IMR-90 (cell line): ENCODE data around the gene RPTOR. TPM values are rescaled to one million over a fixed set of nuclear protein-coding genes. Genes with fewer than 3 reads are reported as not detected.

Source experiments
- ATAC-seq: fragments of 200-7000 bp; cut with Tn5 transposase; 2 replicates; pipeline ENCODE4 v1.9.1; 2020; ENCODE audit warnings: low read depth, mild to moderate bottlenecking, moderate library complexity
- BruUV-seq: library from RNA; stranded (reverse); fragments of 400-500 nt; replicated peaks from 2 replicates; lab custom pipeline; 2021; lab: Mats Ljungman, UMichigan
- CTCF ChIA-PET: fragments of 300-600 bp; formaldehyde crosslinking; extraction: SDS; loops from one replicate; lab custom pipeline; 2021; ENCODE audit warnings: antibody characterized with exemption; lab: Yijun Ruan, JAX
- POLR2A ChIA-PET: fragments of 300-600 bp; sonication (Branson Sonifier 250); formaldehyde crosslinking; loops from one replicate; lab custom pipeline; 2022; ENCODE audit warnings: antibody characterized with exemption; ENCODE audit not compliant: unreplicated experiment; lab: Charles Lee
- DNase-seq: peaks from one replicate; pipeline ENCODE4 v3.0.0; 2013
- H2AFZ ChIP-seq: replicated peaks from 2 replicates; pipeline ENCODE3; 2013; ENCODE audit warnings: low read length, mild to moderate bottlenecking; ENCODE audit not compliant: poor library complexity
- H2AK5ac ChIP-seq: 2 replicates; pipeline ENCODE4 v1.6.1; 2013; ENCODE audit warnings: low read depth, low read length, inconsistent platforms
- H2AK9ac ChIP-seq: replicated peaks from 2 replicates; pipeline ENCODE3; 2013; ENCODE audit warnings: mild to moderate bottlenecking, low read depth, low read length, moderate library complexity; ENCODE audit not compliant: poor library complexity
- H2BK120ac ChIP-seq: 2 replicates; pipeline ENCODE4 v1.6.1; 2013; ENCODE audit warnings: low read depth, low read length, inconsistent platforms
- H2BK15ac ChIP-seq: 3 replicates; pipeline ENCODE4 v1.6.1; 2013; ENCODE audit warnings: low read depth, low read length, inconsistent platforms
- H2BK20ac ChIP-seq: 2 replicates; pipeline ENCODE4 v1.6.1; 2013; ENCODE audit warnings: low read depth, mild to moderate bottlenecking, inconsistent platforms, low read length, moderate library complexity
- H2BK5ac ChIP-seq: 2 replicates; pipeline ENCODE4 v1.6.1; 2013; ENCODE audit warnings: mild to moderate bottlenecking, low read depth, low read length, inconsistent platforms; ENCODE audit not compliant: poor library complexity, severe bottlenecking
- H3K14ac ChIP-seq: replicated peaks from 2 replicates; pipeline ENCODE4 v1.6.1; 2013; ENCODE audit warnings: low read depth, low read length, inconsistent platforms
- H3K18ac ChIP-seq: 2 replicates; pipeline ENCODE4 v1.6.1; 2013; ENCODE audit warnings: low read depth, low read length, control low read depth
- H3K23ac ChIP-seq: 2 replicates; pipeline ENCODE4 v1.6.1; 2013; ENCODE audit warnings: low read depth, low read length, inconsistent platforms
- H3K27ac ChIP-seq: 2 replicates; pipeline ENCODE4 v1.5.1; 2013; ENCODE audit warnings: mild to moderate bottlenecking, control low read depth, low read length; ENCODE audit not compliant: insufficient read depth
- H3K27me3 ChIP-seq: 2 replicates; pipeline ENCODE4 v1.6.1; 2013; ENCODE audit warnings: low read length; ENCODE audit not compliant: control insufficient read depth, insufficient read depth
- H3K36me3 ChIP-seq: 2 replicates; pipeline ENCODE4 v1.6.1; 2013; ENCODE audit warnings: low read length, mixed read lengths; ENCODE audit not compliant: control insufficient read depth, insufficient read depth
- H3K4ac ChIP-seq: 2 replicates; pipeline ENCODE4 v1.6.1; 2013; ENCODE audit warnings: low read depth, low read length, inconsistent platforms
- H3K4me1 ChIP-seq: 2 replicates; pipeline ENCODE4 v1.6.1; 2013; ENCODE audit warnings: low read length, mixed read lengths; ENCODE audit not compliant: control insufficient read depth, insufficient read depth
- H3K4me2 ChIP-seq: 2 replicates; pipeline ENCODE4 v1.6.1; 2013; ENCODE audit warnings: low read depth, mild to moderate bottlenecking, control low read depth, low read length, moderate library complexity
- H3K4me3 ChIP-seq: 2 replicates; pipeline ENCODE4 v1.5.1; 2013; ENCODE audit warnings: low read depth, mild to moderate bottlenecking, control low read depth, low read length, moderate library complexity; ENCODE audit not compliant: insufficient read depth
- H3K56ac ChIP-seq: 2 replicates; pipeline ENCODE4 v1.6.1; 2013; ENCODE audit warnings: low read length, inconsistent platforms; ENCODE audit not compliant: insufficient read depth; ENCODE audit errors: extremely low read depth
- H3K79me1 ChIP-seq, 2 experiments: 2 replicates each; pipeline ENCODE4 v1.6.1; 2013; ENCODE audit warnings: low read length in 2 of 2, inconsistent platforms in 1 of 2, low read depth in 1 of 2
- H3K9ac ChIP-seq: 2 replicates; pipeline ENCODE4 v1.6.1; 2013; ENCODE audit warnings: low read depth, low read length, control low read depth
- H3K9me1 ChIP-seq: 2 replicates; pipeline ENCODE4 v1.6.1; 2013; ENCODE audit warnings: low read length, inconsistent platforms; ENCODE audit not compliant: insufficient read depth
- H3K9me3 ChIP-seq: 2 replicates; pipeline ENCODE4 v1.6.1; 2013; ENCODE audit warnings: low read length; ENCODE audit not compliant: control insufficient read depth, insufficient read depth
- H4K20me1 ChIP-seq: 2 replicates; pipeline ENCODE4 v1.6.1; 2013; ENCODE audit warnings: low read length, inconsistent platforms; ENCODE audit not compliant: insufficient read depth
- H4K5ac ChIP-seq: 2 replicates; pipeline ENCODE4 v1.6.1; 2013; ENCODE audit warnings: mild to moderate bottlenecking, low read depth, low read length, control low read depth
- H4K8ac ChIP-seq, 2 experiments: 2 replicates each; pipeline ENCODE4 v1.6.1; 2013; ENCODE audit warnings: low read depth in 2 of 2, low read length in 2 of 2, control low read depth in 1 of 2, inconsistent platforms in 1 of 2
- H4K91ac ChIP-seq: 2 replicates; pipeline ENCODE4 v1.6.1; 2013; ENCODE audit warnings: low read depth, low read length, inconsistent platforms; ENCODE audit not compliant: insufficient read depth
- BHLHE40 ChIP-seq: fragments of 150-350 bp; IDR thresholded peaks from 2 replicates; pipeline ENCODE4 v1.6.1; 2016; ENCODE audit warnings: mild to moderate bottlenecking, low read depth, low read length
- CEBPB ChIP-seq: IDR thresholded peaks from 2 replicates; pipeline ENCODE4 v1.6.1; 2012; ENCODE audit warnings: low read depth, low read length, improper control_type of control experiment
- CHD1 ChIP-seq: IDR thresholded peaks from 2 replicates; pipeline ENCODE4 v1.6.1; 2012; ENCODE audit warnings: low read depth, low read length, improper control_type of control experiment
- CTCF ChIP-seq: conservative IDR thresholded peaks from 2 replicates; pipeline ENCODE4 v1.5.1; 2012; ENCODE audit warnings: mild to moderate bottlenecking, low read depth, low read length, improper control_type of control experiment
- FOS ChIP-seq: fragments of 150-350 bp; IDR thresholded peaks from 2 replicates; pipeline ENCODE4 v1.6.1; 2016; ENCODE audit warnings: low read depth, low read length
- MAFK ChIP-seq: IDR thresholded peaks from 2 replicates; pipeline ENCODE4 v1.6.1; 2012; ENCODE audit warnings: low read depth, low read length, improper control_type of control experiment
- MAZ ChIP-seq: IDR thresholded peaks from 2 replicates; pipeline ENCODE4 v1.6.1; 2012; ENCODE audit warnings: low read depth, mild to moderate bottlenecking, low read length, improper control_type of control experiment, moderate library complexity, borderline replicate concordance
- NFE2L2 ChIP-seq: fragments of 150-350 bp; IDR thresholded peaks from 2 replicates; pipeline ENCODE4 v1.6.1; 2016; ENCODE audit warnings: low read depth, mild to moderate bottlenecking, low read length
- RAD21 ChIP-seq: IDR thresholded peaks from 2 replicates; pipeline ENCODE4 v1.6.1; 2012; ENCODE audit warnings: low read length, improper control_type of control experiment
- RCOR1 ChIP-seq: IDR thresholded peaks from 2 replicates; pipeline ENCODE4 v1.6.1; 2012; ENCODE audit warnings: mild to moderate bottlenecking, low read length, improper control_type of control experiment; ENCODE audit not compliant: insufficient replicate concordance
- RFX5 ChIP-seq: IDR thresholded peaks from 2 replicates; pipeline ENCODE4 v1.8.0; 2012; ENCODE audit warnings: low read depth, mild to moderate bottlenecking, low read length, moderate library complexity
- USF2 ChIP-seq: fragments of 150-350 bp; IDR thresholded peaks from 2 replicates; pipeline ENCODE4 v1.6.1; 2017; ENCODE audit warnings: mild to moderate bottlenecking, antibody characterized with exemption, low read length, low read depth
- WGBS, 2 experiments: methylation state at CpG; one replicate each; pipeline versions ENCODE4 v1.1.5 to v1.1.7; 2013; ENCODE audit warnings: missing lambda C conversion rate in 2 of 2; ENCODE audit not compliant: insufficient read length in 1 of 2; ENCODE audit errors: extremely low coverage in 2 of 2; 5-methylcytosine and 5-hydroxymethylcytosine counted together
- dilution Hi-C: fragments of 300-500 bp; cut with HindIII; formaldehyde crosslinking; loops from one replicate; pipeline ENCODE4 v1.14.3; 2018; ENCODE audit warnings: low sequenced_read_pairs; ENCODE audit not compliant: unreplicated experiment
- in situ Hi-C: fragments of 300-500 bp; cut with MboI; formaldehyde crosslinking; loops from 3 replicates; pipeline ENCODE4 v1.14.3; 2019; ENCODE audit warnings: low sequenced_read_pairs, inconsistent platforms, mixed read lengths
- intact Hi-C: fragments of 100-400 bp; cut with micrococcal nuclease; formaldehyde crosslinking; loops from 2 replicates; pipeline ENCODE4 v1.10.0; 2022
- polyA plus RNA-seq, 3 experiments: library from polyadenylated mRNA; depleted of rRNA; stranded (reverse); fragments of >200 nt; gene quantifications; 2 replicates each; pipeline ENCODE4 v1.2.3, GENCODE V29; 2012; ENCODE audit warnings: low replicate concordance in 1 of 3
- total RNA-seq: library from RNA; depleted of rRNA; stranded (reverse); fragments of >200 nt; gene quantifications from 2 replicates; pipeline ENCODE4 v1.2.3, GENCODE V29; 2012
- TF ChIP-seq, protein P1 (sequence below): fragments of 150-350 bp; IDR thresholded peaks from 2 replicates; pipeline ENCODE4 v1.6.1; 2016; ENCODE audit warnings: low read depth, mild to moderate bottlenecking, low read length, moderate library complexity, borderline replicate concordance

The RPTOR gene
- total and polyA plus RNA-seq, 2 of the 4 experiments (the other 2 are of a cell fraction), result 10.8 to 14.7 TPM

GRCh38 chr17:80983545-80983944 lies 438.9 kb downstream of the RPTOR start:
- ATAC-seq (no peak), DNase-seq (no peak)
- peak overlapping the region; percentile 84; the same call in 1 of the 3 replicates for H2BK15ac ChIP-seq
- H3K4me2 ChIP-seq, result no peak overlapping the region
- CTCF ChIA-PET, result interaction anchor here (0.5 kb wide), 1 partner anchor 543 kb away, joined by 3 read pairs; no protein-coding TSS in a partner anchor
- H3K9ac ChIP-seq, result no peak overlapping the region
- peaks cover 7% of the 10 kb centered on the region for H3K4me1 ChIP-seq
- BruUV-seq, result no TSS peak
- no peak overlapping the region for H3K4me3 ChIP-seq
- no peaks in the 10 kb centered on the region for H4K20me1 ChIP-seq
- H2AK5ac ChIP-seq, result peak overlapping the region; percentile 99
- intact Hi-C loops (loop anchor here (5.0 kb wide), 2 partner anchors 116 to 406 kb away; no protein-coding TSS in a partner anchor), dilution Hi-C loops (no loop called here), in situ Hi-C loops (loop anchor here (5.0 kb wide), 1 partner anchor 556 kb away; no protein-coding TSS in a partner anchor)
- H3K9me3 ChIP-seq, result no peaks in the 10 kb centered on the region
- no peaks in the 10 kb centered on the region for H3K79me1 ChIP-seq
- H2BK20ac ChIP-seq, result peak overlapping the region; percentile 75; the same call in 1 of the 2 replicates
- TF ChIP-seq RCOR1, result no peak
- TF ChIP-seq RFX5, result no peak
- TF ChIP-seq NFE2L2, result no peak
- TF ChIP-seq, protein P1, sequence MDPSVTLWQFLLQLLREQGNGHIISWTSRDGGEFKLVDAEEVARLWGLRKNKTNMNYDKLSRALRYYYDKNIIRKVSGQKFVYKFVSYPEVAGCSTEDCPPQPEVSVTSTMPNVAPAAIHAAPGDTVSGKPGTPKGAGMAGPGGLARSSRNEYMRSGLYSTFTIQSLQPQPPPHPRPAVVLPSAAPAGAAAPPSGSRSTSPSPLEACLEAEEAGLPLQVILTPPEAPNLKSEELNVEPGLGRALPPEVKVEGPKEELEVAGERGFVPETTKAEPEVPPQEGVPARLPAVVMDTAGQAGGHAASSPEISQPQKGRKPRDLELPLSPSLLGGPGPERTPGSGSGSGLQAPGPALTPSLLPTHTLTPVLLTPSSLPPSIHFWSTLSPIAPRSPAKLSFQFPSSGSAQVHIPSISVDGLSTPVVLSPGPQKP, result no peak
- TF ChIP-seq MAZ, result no peak
- TF ChIP-seq CTCF, result no peak
- TF ChIP-seq CEBPB, result no peak
- no peak for TF ChIP-seq RAD21
- no peak for TF ChIP-seq BHLHE40
- no peak for TF ChIP-seq CHD1
- no peak for TF ChIP-seq MAFK
- TF ChIP-seq USF2, result no peak
- TF ChIP-seq FOS, result no peak
- H3K9me1 ChIP-seq, result peaks cover 12% of the 10 kb centered on the region; the same call in 1 of the 2 replicates
- peak overlapping the region; percentile 95 for H2BK120ac ChIP-seq
- H2BK5ac ChIP-seq, result no peak overlapping the region
- no peak overlapping the region; the same call in 1 of the 2 replicates for H3K14ac ChIP-seq
- peak overlapping the region in 1 of 2 experiments; percentile 87; a peak in 2 of 4 replicates for H4K8ac ChIP-seq
- H3K56ac ChIP-seq, result no peak overlapping the region
- no peaks in the 10 kb centered on the region for H3K36me3 ChIP-seq
- H3K18ac ChIP-seq, result no peak overlapping the region; the same call in 1 of the 2 replicates
- H3K23ac ChIP-seq, result no peak overlapping the region
- no CpG with 5 or more reads among the region's 17 CpGs for WGBS, 2 experiments
- no peaks in the 10 kb centered on the region for H3K27me3 ChIP-seq
- peak overlapping the region; percentile 85 for H2AK9ac ChIP-seq
- H4K5ac ChIP-seq, result peak overlapping the region; percentile 28; the same call in 1 of the 2 replicates
- POLR2A ChIA-PET, result no interaction called here
- no peak overlapping the region for H3K27ac ChIP-seq
- peak overlapping the region; percentile 88 for H4K91ac ChIP-seq
- peak overlapping the region; percentile 94; the same call in 1 of the 2 replicates for H3K4ac ChIP-seq
- H2AFZ ChIP-seq, result no peak overlapping the region
